NCI-H526 (cell line): Measurements from ENCODE around the gene C16orf95.

Experiments used
- DNase-seq, 2 experiments: peaks; one replicate each; lab custom pipeline; 2025; lab: John Stamatoyannopoulos, UW

Gene C16orf95

DNA sequence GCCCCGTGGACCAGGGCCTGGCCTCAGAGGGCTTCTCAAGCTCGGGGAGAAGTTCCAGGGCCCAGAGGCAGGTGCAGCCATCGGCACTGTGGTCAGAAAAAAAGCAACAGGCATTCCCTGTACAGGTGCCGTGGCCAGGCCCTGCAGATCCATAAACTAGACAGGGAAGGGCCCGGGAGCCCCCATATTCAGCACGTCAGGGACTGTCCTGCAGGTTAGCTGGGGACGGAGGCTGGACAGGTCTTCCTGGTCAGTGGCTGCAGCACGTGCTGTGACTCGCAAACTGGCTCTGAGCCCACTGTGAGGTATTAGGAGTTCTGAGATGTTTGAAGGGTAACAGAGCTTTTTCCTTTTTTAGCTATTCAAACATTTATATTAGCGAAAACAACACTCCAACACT lies 15.0 kb upstream of the C16orf95 start:
- no peak for DNase-seq

DNA sequence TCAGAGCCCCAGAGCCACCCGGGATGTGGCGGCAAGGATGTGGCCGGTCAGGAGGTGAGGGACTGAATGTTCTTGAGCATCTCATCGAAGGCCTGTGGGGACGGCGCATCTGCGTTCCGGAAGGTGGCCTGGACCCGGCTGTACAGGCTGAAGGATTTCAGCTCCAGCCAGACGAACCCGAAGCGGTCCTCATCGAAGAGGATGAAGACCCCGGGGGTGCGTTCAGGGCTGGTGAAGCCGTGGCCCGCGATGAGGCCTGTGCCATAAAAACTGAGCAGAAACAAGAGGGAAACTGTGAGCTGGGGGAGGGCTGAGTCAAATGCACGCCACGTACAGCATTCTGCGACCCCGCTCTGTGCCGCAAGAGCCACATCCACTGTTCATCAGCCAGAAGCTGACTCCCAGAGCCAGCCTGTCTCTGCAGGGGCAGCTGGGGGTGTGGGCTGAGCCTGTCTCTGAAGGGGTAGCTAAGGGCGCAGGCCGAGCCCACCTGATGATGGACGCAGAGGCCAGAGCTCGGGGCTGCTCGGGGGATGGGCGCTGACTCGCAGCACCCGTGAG lies 14.1 kb upstream of the C16orf95 start:
- DNase-seq: no peak

DNA sequence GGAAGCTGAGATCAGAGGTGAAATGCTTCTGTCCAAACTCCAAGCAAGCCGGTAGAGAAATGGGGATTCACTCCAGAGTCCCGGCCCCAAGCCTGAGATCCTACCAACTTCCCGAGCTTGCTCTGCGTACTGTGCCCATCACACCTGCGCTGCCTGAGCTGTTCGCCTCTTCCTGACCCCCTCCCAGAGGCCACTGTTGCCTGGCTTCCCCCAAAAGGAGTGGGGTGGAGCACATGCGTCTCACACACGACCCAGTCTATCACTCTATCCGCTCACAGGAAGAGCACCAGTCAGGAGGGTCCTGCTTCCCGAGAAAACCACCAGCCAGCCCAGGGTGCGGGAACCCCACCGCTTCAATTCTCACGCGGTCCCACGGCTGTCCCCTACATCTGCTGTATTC lies 13.5 kb upstream of the C16orf95 start:
- DNase-seq: no peak

DNA sequence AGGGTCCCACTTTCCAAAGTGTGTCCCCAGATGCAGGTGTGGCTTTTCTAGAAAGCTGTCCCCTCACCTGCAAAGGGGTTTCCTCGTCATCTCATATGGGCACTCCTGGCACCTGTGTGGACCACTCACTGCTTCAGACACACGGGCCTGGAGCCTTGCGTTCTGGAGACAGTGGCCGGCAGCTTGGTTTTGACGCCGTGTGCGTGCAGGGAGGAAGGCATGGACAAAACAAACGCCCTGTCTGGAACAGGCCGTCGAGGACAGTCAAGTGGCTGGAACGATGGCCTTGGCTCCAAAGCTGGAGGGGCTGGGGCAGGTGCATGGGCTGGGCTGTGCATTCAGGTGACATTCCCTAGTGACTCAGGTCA lies 13.0 kb upstream of the C16orf95 start:
- DNase-seq: no peak

DNA sequence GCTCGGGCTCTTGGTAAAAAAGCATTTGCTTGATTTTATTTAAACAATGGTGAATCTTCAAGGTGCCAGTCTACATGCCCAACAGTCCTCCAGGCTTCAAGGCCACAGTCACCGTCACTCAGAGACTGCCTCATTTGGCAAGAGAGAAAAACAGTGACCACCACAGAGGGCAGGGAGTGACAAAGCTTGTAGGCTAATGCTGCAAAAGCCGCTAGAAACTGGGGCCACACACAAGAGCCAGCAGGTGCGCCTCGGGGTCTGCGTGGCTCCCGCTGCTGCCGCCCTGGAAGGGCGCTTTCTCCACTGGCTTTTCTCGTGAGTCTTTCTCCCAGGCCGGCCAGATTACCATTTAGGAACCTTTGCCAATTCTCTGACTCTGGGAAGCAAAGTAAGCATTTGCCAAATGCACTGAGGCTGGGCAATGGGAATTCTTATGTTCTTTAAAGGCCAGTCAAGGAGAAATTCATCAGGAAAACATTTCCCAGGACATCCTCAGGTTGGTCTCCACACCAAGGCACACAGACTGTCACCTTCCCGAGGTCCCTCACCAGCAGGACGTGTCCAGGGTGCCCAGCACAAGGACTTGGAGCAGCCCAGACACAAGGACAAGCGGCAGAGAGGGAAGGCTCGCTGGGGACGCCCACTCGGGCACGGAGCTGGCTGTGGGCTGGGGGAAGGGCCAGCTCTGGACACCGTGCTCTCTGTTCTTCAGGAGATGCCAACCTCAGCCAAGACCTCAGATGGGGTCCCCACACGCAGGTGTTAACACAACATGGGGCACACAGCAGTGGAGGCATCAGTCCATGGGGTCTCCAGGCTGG lies 12.5 kb upstream of the C16orf95 start:
- DNase-seq: no peak

DNA sequence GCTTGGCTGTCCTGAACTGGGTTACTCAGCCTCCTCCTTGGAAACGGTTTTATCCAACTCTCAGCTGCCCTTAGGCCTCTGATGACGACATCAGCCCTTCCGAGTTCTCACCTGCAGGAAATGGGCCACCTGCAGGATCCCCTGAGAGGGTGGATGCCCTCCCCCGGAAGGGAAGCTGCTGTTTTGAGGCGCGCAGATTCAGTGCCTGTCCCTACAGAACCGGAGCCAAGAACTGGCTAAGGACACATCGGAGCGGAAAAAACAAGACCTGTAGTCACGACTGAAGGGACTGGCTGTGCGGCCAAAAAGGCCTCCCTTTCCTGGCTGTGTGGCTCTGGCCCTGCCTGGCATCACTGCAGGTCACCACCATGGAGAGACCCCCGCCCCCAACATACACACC lies 11.7 kb upstream of the C16orf95 start:
- DNase-seq: no peak

DNA sequence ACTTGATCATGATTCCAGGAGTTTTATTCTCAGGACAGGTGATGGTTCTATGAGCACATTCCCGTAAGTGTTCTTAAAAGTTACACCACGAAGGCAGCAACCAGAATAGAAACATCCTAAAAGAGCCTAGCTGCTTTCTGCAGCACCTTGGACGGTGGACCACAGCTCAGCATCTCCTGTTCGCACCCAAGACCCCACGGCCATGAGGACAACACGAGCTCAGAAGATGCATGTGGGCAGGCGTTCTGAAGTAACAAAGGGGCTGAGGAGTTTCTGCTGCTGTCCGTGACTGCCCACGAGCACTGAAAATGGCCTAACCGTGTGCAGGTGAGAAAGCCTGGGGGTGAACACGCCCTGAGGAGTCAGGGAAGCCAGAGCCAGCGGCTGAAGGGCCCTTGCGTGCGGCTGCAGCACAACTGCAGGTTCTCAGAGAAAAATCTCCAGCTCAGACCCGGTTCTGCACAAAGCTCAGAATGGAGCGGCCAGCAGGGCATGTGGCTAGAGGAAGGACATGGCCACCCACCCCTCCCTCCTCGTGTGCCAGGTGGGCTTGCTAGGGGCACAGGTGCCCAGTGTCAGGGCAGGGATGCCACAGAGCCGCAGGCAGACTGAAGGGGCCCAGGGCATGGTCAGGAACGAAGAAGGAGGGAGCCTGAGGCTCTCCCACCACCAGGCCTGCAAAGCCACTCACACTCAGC lies 10.8 kb upstream of the C16orf95 start:
- no peak for DNase-seq

DNA sequence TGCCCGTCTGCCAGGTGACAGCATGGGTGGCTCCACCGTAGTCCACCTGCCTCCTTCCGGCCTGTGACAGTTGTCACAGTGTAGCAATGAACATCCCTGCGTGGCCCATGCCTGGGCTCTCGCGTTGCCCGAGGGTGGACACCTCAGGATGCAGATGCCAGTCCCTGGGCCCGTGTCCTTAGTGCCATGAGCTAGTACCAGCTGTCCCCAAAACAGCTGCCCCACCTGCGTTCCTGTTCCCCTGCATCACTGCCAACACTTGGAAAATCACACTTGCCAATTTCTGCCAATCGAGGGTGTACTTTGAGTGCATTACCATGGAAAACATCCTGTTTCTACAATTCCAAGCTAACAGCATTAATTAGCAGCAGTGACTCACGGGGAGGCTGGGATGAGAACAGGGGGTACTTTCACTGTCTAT lies 9.0 kb upstream of the C16orf95 start:
- no peak for DNase-seq

DNA sequence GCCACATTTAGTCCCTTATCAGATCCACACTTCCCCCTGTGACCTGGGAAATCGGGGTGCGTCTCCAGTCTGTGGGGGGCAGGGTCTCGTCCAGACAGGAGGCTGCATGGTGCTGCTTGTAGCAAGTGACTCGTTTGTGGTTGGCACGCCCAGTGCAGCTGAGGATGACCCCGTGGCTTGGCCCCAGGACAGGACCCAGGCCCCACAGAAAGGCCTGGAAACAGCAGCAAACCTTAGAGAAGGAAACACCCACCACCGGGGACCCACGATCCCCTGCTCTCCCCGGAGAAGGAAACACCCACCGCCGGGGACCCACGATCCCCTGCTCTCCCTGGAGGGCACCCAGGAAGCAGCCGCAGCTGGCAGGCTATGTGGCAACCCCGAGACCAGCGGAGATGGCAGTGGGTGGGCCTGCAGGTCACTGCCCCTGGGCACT lies 8.2 kb upstream of the C16orf95 start:
- no peak for DNase-seq

DNA sequence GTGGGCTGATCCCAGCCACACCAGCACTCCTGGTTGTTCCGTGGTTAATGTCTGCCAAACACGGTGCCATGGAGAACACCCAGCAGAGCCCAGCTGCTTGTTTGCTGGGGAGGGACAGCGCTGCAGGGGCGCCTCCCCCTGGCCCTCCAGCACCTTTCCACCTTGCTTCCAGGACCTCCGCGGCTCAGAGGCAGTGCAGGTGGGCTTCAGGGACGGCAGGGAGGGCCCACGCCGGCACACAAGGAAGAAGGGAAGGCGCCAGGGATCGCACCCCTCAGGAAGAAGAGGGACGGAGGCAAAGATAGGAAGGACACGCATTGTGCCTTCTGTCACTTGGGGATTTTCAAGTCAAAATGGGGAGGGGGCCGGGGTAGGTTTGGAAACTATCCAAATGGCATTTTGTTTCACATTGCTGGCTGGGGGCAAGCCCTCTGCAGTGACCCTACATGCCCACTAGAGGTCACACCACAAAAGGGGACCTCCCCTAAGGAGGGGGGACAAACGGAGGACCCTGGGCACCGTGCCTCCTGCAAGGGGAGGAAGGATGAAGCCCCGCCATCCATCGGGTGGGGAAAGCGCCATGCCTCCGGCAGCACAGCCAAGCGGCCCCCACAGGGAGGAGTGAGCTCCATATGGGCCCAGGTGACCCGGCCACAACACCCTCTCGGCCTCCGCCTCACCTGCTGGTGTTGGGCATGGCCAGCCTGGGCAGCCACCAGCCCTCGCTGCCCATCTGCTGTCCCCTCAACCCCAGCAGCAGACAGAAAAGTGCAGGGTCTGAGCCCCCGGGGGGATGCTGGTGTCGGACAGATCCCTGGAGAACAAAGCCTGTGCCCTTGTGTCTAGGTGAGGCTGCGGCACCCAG lies 7.5 kb upstream of the C16orf95 start:
- peak in 1 of 2 experiments; percentile 23 for DNase-seq

DNA sequence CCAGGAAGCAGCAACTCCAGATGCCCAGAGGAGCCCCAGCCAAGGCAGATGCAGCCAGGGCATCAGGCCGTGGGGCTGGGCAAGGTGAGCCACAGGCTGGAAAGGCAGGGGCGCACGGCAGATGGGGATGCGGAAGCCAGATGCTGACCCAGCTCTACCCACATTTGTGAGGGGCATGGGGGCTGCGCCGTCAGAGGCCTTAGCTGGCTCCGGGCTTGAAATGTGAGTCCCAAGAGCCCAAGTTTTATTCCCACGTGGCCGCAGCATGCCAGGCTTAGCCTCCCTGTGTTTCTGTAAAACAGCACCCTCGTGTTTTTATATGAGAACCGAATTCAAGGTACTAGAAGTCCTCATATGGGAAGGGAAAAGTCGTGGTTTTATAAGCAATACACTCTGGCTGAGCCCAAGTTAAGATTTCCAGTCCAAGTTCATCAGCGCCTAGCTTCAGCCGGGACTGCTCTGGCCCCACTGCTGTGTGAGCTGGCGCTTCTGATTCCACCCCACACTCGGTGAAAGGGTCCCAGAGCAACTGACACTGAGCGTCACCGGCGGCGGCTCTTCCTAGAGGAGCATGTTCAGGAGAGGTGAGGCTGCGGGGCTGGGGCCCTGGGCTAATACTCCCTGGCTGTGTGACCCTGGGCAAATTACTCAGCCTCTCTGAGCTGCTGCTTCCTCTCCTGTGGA lies 6.7 kb upstream of the C16orf95 start:
- DNase-seq: no peak

DNA sequence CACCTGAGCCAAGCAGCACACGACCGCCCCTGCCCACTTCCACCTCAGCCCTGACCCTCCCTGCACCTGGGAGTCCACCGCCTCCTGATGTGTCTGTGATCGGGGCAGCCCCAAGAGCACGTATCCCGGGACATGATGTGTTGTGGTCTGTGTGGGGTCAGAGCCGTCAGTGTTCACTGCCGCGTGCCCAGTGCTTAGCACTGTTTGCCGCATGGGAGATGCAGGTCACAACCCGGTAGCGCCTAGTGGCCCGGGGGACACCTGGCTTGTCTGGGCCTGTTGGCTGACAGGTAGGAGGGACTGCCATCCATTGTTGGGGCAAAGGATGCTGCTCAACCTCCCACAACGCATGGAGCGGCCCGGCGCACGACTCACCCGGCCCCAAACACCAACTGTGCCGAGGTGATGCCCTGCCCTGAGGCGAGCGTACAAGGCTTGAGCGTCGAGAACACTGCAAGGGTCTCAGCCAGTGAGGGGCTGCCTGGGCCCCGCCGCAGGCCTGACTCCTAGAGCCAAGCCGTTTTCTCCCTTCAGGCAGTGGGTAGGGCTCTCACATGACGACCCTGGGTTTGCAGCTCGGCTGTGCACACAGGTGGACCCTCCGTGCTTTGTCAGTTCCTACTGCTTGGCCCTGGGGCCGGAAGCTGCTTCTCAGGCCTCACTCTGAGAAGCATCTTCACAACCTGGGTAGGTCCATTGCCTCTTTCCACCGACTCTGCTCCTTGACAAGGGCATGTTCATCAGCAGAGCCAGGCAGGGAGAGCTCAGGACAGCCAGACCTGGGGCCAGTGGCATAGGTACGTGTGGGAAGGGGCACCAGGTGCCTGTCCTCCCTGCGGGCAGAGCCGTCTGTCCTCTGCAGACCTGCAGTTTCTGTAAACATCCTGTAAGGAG lies 5.9 kb upstream of the C16orf95 start:
- DNase-seq: no peak

DNA sequence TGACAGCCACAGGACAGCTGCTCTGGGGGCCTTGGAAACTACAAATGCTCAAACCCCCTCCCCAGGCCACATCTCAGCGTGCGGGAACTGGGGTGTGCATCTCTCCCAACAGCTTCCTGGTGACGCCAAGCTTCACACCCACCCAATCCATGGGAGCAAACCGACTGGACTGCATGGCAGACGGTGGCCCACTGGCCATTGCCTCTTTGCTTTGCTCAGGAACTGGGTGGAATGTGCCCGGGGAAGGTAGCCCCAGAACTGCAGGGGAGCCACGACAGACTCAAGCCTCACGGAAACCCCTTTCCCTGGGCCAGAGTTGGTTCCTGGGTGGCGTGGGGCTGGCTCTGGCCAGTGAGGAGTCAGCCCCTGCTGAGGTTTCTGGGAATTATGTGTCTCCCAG lies 5.2 kb upstream of the C16orf95 start:
- no peak for DNase-seq

DNA sequence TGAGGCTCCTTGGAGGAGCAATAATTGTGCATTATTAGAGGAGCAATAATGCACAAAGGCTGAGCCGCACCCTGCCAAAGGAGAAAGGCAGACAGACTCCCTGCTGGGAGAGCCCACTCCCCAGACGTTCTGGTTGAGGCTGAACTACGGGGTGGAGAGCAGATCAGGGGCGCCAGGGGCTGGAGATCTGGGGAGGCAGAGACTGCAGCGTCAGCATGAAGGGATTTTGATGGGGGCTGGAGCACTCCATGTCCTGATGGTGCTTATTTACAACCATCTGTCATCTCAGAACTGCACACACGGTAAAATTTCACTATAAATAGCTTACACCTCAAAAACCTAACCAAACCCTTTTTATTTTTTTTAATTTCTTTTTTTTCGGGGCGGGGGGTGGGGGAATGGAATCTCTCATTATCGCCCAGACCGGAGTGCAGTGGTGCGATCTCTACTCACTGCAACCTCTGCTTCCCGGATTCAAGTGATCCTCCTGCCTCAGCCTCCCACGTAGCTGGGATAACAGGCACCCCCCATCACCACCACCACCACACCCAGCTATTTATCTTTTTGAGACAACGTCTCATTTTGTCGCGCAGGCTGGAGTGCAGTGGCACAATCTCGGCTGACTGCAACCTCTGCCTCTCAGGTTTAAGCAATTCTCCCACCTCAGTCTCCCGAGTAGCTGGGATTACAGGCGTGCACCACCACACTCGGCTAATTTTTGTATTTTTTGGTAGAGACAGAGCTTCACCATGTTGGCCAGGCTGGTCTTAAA lies 4.3 kb upstream of the C16orf95 start:
- no peak for DNase-seq

DNA sequence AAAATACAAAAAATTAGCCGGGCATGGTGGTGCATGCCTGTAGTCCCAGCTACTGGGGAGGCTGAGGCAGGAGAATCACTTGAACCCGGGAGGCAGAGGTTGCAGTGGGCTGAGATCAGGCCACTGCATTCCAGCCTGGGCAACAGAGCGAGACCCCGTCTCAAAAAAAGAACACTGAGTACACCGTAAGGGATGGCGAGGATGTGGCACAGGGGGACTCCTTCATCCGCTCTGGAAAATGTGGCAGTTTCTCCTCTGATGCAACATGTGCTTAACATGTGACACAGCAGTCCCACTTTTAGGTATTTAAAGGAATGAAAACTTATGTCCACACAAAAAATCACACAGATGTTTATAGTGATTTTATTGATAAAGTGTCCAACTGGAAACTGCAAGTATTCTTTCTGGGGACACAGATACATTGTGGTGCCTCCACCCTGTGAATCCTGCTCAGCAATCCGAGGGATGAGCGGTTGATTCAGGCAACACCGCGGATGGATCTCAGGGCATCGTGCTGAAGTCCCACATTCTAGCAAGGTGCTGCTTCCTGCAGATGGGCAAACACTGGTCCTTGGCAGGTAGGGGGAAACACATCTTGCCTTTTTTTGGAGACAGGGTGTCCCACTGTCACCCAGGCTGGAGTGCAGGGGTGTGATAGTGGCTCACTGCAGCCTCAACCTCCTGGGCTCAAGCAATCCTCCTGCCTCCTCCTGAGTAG lies 3.5 kb upstream of the C16orf95 start:
- no peak for DNase-seq

DNA sequence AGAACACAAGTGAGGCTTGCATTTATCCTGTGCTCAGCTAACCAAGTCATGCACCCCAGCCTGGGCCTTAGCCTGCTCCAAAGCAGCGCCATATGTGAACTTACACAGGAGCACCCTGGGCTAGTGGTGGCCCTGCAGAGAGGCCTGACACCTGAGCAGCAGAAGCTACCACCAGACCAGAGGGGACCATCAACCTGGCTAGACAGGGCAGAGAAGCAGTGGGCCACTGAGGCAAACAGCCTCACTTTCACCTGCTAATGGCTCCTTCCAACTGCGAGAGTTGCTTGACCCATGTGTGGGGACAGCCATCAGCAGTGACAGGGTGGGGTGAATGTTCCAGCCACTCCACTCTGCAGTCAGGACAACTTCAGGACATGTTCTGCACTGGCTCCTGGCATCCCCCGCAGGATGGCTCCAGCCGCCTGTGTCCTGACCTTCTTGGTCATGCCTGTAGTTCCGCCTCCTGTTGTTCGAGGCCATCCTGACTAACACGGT lies 2.9 kb upstream of the C16orf95 start:
- DNase-seq: no peak

DNA sequence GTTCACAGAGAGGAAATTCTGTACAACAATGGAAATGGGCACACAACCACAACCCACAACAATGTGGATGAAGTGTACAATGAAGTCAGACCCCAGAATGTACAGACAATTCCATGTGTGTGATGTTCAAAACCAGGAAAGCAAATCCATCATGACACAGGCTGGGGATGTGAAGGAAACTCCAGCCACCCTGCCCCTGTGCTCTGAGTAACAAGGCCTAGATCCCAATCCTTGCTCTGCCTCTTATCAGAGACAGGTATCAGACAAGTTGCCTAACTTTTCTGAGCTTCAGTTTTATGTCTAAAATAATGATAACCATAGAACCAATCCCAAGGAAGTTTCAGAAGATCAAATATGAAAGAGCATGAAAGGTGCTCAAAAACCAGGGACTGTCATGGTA lies 1.8 kb upstream of the C16orf95 start:
- no peak for DNase-seq

DNA sequence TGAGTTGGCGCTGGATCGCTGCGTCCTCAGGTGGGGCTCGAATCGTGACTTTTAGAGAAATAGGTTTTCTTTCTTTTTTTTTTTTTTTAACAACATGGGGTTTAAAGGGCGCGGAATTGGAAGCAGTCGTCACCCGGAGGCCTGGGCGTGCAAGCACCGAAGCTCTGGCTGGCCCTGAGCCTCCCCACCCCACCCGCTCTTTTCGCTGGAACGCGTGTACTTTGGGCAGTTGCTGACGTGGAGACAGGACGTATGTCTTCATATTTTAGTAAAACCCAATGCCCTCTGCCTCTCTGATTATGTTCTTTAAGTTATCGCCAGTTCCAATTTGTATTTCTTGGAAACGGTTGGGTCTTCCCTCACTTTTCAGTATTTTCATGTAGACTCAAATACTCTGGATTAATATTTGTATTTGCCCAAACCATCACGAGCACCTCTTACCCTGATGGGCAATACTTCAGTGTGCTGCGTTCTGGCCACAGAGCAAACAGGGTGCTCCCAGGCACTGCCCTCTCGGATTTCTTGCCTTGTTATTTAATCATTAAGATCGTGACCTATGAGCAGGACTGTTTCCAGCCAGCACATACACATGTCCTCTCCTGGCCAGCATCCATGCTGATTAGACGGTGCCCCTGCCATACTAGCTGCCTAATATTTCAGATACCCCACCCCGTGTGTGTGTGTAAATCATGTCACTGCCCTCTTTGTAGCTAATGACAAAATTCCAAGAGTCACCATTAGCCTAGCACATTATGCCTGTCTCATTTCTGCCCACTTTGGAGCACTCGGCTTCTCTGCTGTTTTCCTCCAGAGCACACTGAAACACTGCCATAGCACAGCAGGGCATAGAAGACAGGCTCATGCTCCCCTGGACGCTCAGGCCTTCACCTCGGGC lies 805 bp upstream of the C16orf95 start:
- no peak for DNase-seq
